SK-N-MC (cell line): ENCODE data around the gene MACROH2A1.

ENCODE experiments used
- EZH2 ChIP-seq: fragments of 200-600 bp; sonication (generic); IDR thresholded peaks from one replicate; pipeline ENCODE4 v1.6.1; 2017; ENCODE audit warnings: antibody characterized with exemption
- FOXP2 ChIP-seq: optimal IDR thresholded peaks from 2 replicates; pipeline ENCODE3; 2011; ENCODE audit warnings: mild to moderate bottlenecking, moderate library complexity; ENCODE audit not compliant: insufficient read depth; ENCODE audit errors: extremely low read length, control extremely low read depth
- POLR2AphosphoS5 ChIP-seq: IDR thresholded peaks from 2 replicates; pipeline ENCODE4 v1.6.1; 2012; ENCODE audit warnings: mild to moderate bottlenecking, low read depth, low read length, borderline replicate concordance

GRCh38 chr5:135306557-135306956 is 92.5 kb downstream of the MACROH2A1 start:
- TF ChIP-seq EZH2 (no peak), POLR2AphosphoS5 (no peak), FOXP2 (no peak)
